Heart left ventricle (tissue), 16 donors: ENCODE data around the gene KLHL18. TPM values are rescaled to one million over a fixed set of nuclear protein-coding genes. Genes with fewer than 3 reads are reported as not detected.
"Not testable (repeated sequence)": the region's sequence is repeated elsewhere in the genome, so short reads cannot be mapped to it uniquely, and the experiment has no call there.

Source experiments
- ATAC-seq, 4 donors: fragments of 200-7000 bp; cut with Tn5 transposase; one replicate each; pipeline ENCODE4 v1.9.1; 2020 to 2022; ENCODE audit warnings: moderate library complexity in 4 of 4, mild to moderate bottlenecking in 3 of 4, moderate number of reproducible peaks in 1 of 4
- DNase-seq, 5 donors: peaks; one replicate each; pipeline ENCODE4 v3.0.0-alpha.2; 2020
- H3K27ac ChIP-seq, 12 donors: fragments of 200-600 bp; sonication (generic) in 4 of 12; one replicate each; pipeline versions ENCODE4 v1.5.0 to v1.8.0; 2016 to 2022; ENCODE audit warnings: mild to moderate bottlenecking in 2 of 12
- H3K27me3 ChIP-seq, 9 donors: fragments of 200-600 bp; sonication (generic) in 2 of 9; one replicate each; pipeline versions ENCODE4 v1.5.1 to v1.8.0; 2016 to 2022; ENCODE audit warnings: mild to moderate bottlenecking in 3 of 9
- H3K36me3 ChIP-seq, 9 donors: fragments of 200-600 bp; sonication (generic) in 2 of 9; one replicate each; pipeline versions ENCODE4 v1.5.0 to v1.8.0; 2018 to 2022; ENCODE audit warnings: mild to moderate bottlenecking in 2 of 9
- H3K4me1 ChIP-seq, 12 donors: fragments of 200-600 bp; sonication (generic) in 4 of 12; one replicate each; pipeline versions ENCODE4 v1.5.0 to v1.8.0; 2016 to 2022; ENCODE audit warnings: mild to moderate bottlenecking in 3 of 12
- H3K4me3 ChIP-seq, 12 donors: fragments of 200-600 bp; sonication (generic) in 4 of 12; one replicate each; pipeline versions ENCODE4 v1.5.0 to v1.8.0; 2017 to 2022; ENCODE audit warnings: mild to moderate bottlenecking in 9 of 12, moderate library complexity in 4 of 12
- H3K9me3 ChIP-seq, 12 donors: fragments of 200-600 bp; sonication (generic) in 4 of 12; one replicate each; pipeline versions ENCODE4 v1.5.0 to v1.8.0; 2016 to 2022; ENCODE audit warnings: mild to moderate bottlenecking in 1 of 12
- CTCF ChIP-seq, 12 donors: fragments of 200-600 bp; sonication (generic) in 4 of 12; IDR thresholded peaks; one replicate each; pipeline versions ENCODE4 v1.5.0 to v1.8.0; 2018 to 2022; ENCODE audit warnings: antibody characterized with exemption in 12 of 12, mild to moderate bottlenecking in 5 of 12
- POLR2A ChIP-seq, 2 donors: fragments of 450-650 bp; IDR thresholded peaks; one replicate each; pipeline ENCODE4 v1.6.1; 2017; ENCODE audit warnings: antibody characterized with exemption in 2 of 2, mild to moderate bottlenecking in 2 of 2, moderate library complexity in 2 of 2
- WGBS, 4 donors: extraction: QIAGEN DNeasy Blood & Tissue Kit in 2 of 4; methylation state at CpG; one replicate each; pipeline versions ENCODE4 v1.1.5 to v1.1.7; 2013 to 2018; 5-methylcytosine and 5-hydroxymethylcytosine counted together
- intact Hi-C, 10 donors: fragments of 100-400 bp; cut with DNase I; formaldehyde crosslinking; loops; one replicate each; pipeline versions ENCODE4 v1.11.1 to v1.14.2; 2022
- polyA plus RNA-seq, 2 donors: library from polyadenylated mRNA; stranded (reverse); fragments of 200-250 nt; gene quantifications; one replicate each; pipeline ENCODE4 v1.2.3, GENCODE V29; 2013
- total RNA-seq, 9 donors: library from RNA; depleted of rRNA in 2 of 9; stranded (reverse); fragments of >200 nt in 2 of 9; fragmentation: NEBNext Ultra II Directional in 3 of 9; extraction: Animal tissue kit (Norgen Biotek cat#: 25700) in 3 of 9; gene quantifications; one replicate each; pipeline versions ENCODE4 v1.1.0 to v1.2.4, GENCODE V29; 2016 to 2023
- donor health status: ischemic (EF 13 %, LVEDD 7.1; RV severe dilation, severe dysfunction).
- donor health status: healthy with polysubstance abuse.
- donor health status: DM: no; HTN: yes; CAD: no.
- donor health status: DM: no; HTN: no; CAD: no.
- donor health status: ischemic (EF 25% LVEDD 6.9; RV normal size, moderate dysfunction).
- donor health status: ischemic (EF 25% LVEDD 5.7; RV mildly dilated, moderate dysfunction).
- donor health status: healthy.
- donor health status: DM: yes; HTN: yes; CAD: no.
- donor health status: ischemic (EF 35%, LVEDD 5.7; RV mildly dilated, moderate dysfunction).
- donor health status: nonischemic (EF 11% LVEDD 7.7; RV severe dilation, severe dysfunction).
- donor health status: DM: yes; HTN: yes; CAD: no.
- donor health status: PGD.
- donor health status: ischemic (EF 29% LVEDD 5.4; RV normal size, mild dysfunction).
- donor health status: nonischemic (EF 23%, LVEDD 6.1; RV moderate dilation, normal function).

KLHL18 gene
- total and polyA plus RNA-seq, 11 donors: 15.2 to 109 (median 45.9) TPM

GRCh38 chr3:47365213-47366153, 82.7 kb downstream of the KLHL18 start:
- no peak for DNase-seq

GRCh38 chr3:47366833-47367232, 84.1 kb downstream of the KLHL18 start:
- intact Hi-C loops: no loop called here

More at GRCh38 chr3:47365213-47366153, 82.7 kb downstream of the KLHL18 start:
- intact Hi-C loops: no loop called here
- peaks cover 0 to 25% (median 0%) of the 10 kb centered on the region in 12 donors for H3K4me1 ChIP-seq
- H3K9me3 ChIP-seq: peaks cover 0 to under 1% (median 0%) of the 10 kb centered on the region in 12 donors
- 59 to 67% (median 61%) methylated on average over 11 of the region's 11 CpGs for WGBS, 4 donors
- H3K27me3 ChIP-seq: peaks cover 0 to 4% (median 0%) of the 10 kb centered on the region in 9 donors
- H3K27ac ChIP-seq: peak overlapping the region in 2 of 12 donors; percentile 35 to 40
- no peak overlapping the region for H3K4me3 ChIP-seq
- no peaks in the 10 kb centered on the region for H3K36me3 ChIP-seq
- no peak for TF ChIP-seq CTCF (IDR thresholded peaks at IDR 0.05)
- no peak for TF ChIP-seq POLR2A (IDR thresholded peaks at IDR 0.05)
- peak in 1 of 4 donors; percentile 41 for ATAC-seq

GRCh38 chr3:47367631-47368030, 84.9 kb downstream of the KLHL18 start:
- H3K36me3 ChIP-seq: no peaks in the 10 kb centered on the region
- ATAC-seq (no peak), DNase-seq (no peak)
- H3K27me3 ChIP-seq: peaks cover 0 to 10% (median 0%) of the 10 kb centered on the region in 9 donors
- H3K27ac ChIP-seq: no peak overlapping the region
- intact Hi-C loops: no loop called here
- no peak overlapping the region for H3K4me3 ChIP-seq
- H3K4me1 ChIP-seq: peaks cover 0 to 26% (median 0%) of the 10 kb centered on the region in 12 donors
- no peaks in the 10 kb centered on the region for H3K9me3 ChIP-seq
- 83 to 95% (median 89%) methylated on average over 7 of the region's 7 CpGs for WGBS, 4 donors
- no peak for TF ChIP-seq CTCF (IDR thresholded peaks at IDR 0.05)
- TF ChIP-seq POLR2A (IDR thresholded peaks at IDR 0.05): no peak

More at GRCh38 chr3:47366833-47367232, 84.1 kb downstream of the KLHL18 start:
- WGBS, 4 donors: 90 to 98% (median 97%) methylated on average over 2 of the region's 2 CpGs
- no peak overlapping the region for H3K27ac ChIP-seq
- H3K4me1 ChIP-seq: peaks cover 0 to 30% (median 0%) of the 10 kb centered on the region in 12 donors
- ATAC-seq (no peak), DNase-seq (no peak)
- no peaks in the 10 kb centered on the region for H3K9me3 ChIP-seq
- TF ChIP-seq POLR2A (IDR thresholded peaks at IDR 0.05) (no peak), CTCF (IDR thresholded peaks at IDR 0.05) (no peak)
- peaks cover 0 to 10% (median 0%) of the 10 kb centered on the region in 9 donors for H3K27me3 ChIP-seq
- H3K4me3 ChIP-seq: no peak overlapping the region
- no peaks in the 10 kb centered on the region for H3K36me3 ChIP-seq

- H3K27ac ChIP-seq, ATAC-seq, DNase-seq, H3K36me3 ChIP-seq, H3K4me3 ChIP-seq, H3K9me3 ChIP-seq: not testable (repeated sequence)
- Histone ChIP-seq H3K4me1 (peaks cover 0 to 20% (median 0%) of the 10 kb centered on the region in 12 donors), H3K27me3 (peaks cover 0 to 10% (median 0%) of the 10 kb centered on the region in 9 donors)
- intact Hi-C loops: loop anchor here in 1 of 10 donors (10.0 kb wide), 1 partner anchor 665 kb away; the partner anchor contains the start of gene TMIE
- 85 to 95% (median 90%) methylated on average over 8 of the region's 8 CpGs for WGBS, 4 donors
Observed at GRCh38 chr3:47370020-47370419, 87.3 kb downstream of the KLHL18 start.
